H1 (cell line): Measurements from ENCODE around the gene SMARCA2. TPM values are rescaled to one million over a fixed set of nuclear protein-coding genes. Genes with fewer than 3 reads are reported as not detected.

ENCODE experiments used
- BACH1 ChIP-seq: IDR thresholded peaks from 2 replicates; pipeline ENCODE4 v1.6.1; 2012; ENCODE audit warnings: low read length, improper control_type of control experiment
- GTF2F1 ChIP-seq: IDR thresholded peaks from 2 replicates; pipeline ENCODE4 v1.6.1; 2012; ENCODE audit warnings: low read depth, low read length, improper control_type of control experiment, borderline replicate concordance
- KDM5A ChIP-seq: fragments of 200-600 bp; IDR thresholded peaks from 2 replicates; pipeline ENCODE4 v1.7.1; 2012; ENCODE audit warnings: mild to moderate bottlenecking, low read length, inconsistent platforms, mixed read lengths
- NRF1 ChIP-seq: IDR thresholded peaks from 2 replicates; pipeline ENCODE4 v1.6.1; 2011; ENCODE audit warnings: mild to moderate bottlenecking, low read depth, low read length, improper control_type of control experiment
- polyA plus RNA-seq, 7 experiments: library from polyadenylated mRNA; depleted of rRNA in 3 of 7; stranded (reverse) in 5 of 7; unstranded in 2 of 7; fragments of >200 nt in 5 of 7; fragments of 200-250 nt in 2 of 7; gene quantifications; 1 replicate in 5 of 7; 2 replicates in 1 of 7; 4 replicates in 1 of 7; pipeline versions ENCODE4 v1.2.1 to v1.2.3, GENCODE V29; 2011 to 2013; ENCODE audit warnings: missing spikeins in 2 of 7, mixed read lengths in 2 of 7
- total RNA-seq: library from RNA; stranded (reverse); fragmentation: NEBNext Ultra II Directional; extraction: Animal tissue kit (Norgen Biotek cat#: 25700); gene quantifications from 2 replicates; pipeline ENCODE4 v1.2.1, GENCODE V29; 2021
- TF ChIP-seq, protein P1 (sequence below): fragments of 300-600 bp; sonication (generic); IDR thresholded peaks from 2 replicates; pipeline ENCODE4 v1.7.1; 2012; ENCODE audit warnings: low read length, moderate library complexity, mild to moderate bottlenecking, inconsistent platforms; ENCODE audit not compliant: insufficient replicate concordance

The SMARCA2 gene
- total and polyA plus RNA-seq, 2 of the 8 experiments (the other 6 are each of a cell fraction or from before 2014, with no cell fraction given) = 6.3 to 21.7 TPM

DNA sequence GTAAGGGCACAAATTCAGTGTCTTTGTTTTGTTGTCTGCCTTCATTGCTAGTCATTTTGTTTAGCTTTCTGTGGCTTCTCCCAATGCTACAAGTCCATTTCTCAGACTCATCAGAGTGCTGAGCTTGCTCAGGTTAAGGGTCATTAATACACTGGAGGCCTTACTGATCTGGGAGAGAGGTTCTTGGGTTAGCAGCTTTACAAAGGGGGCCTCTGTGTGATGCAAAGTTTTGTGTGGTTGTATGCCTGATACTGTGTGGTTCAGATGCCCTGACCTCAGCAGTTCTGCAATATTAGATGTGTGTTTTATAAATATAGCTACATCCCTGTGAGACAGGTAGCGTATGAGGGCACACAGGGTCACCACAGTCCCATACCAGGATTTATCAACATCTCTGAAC, 34.8 kb upstream of the SMARCA2 start (continued):
- TF ChIP-seq, protein P1, sequence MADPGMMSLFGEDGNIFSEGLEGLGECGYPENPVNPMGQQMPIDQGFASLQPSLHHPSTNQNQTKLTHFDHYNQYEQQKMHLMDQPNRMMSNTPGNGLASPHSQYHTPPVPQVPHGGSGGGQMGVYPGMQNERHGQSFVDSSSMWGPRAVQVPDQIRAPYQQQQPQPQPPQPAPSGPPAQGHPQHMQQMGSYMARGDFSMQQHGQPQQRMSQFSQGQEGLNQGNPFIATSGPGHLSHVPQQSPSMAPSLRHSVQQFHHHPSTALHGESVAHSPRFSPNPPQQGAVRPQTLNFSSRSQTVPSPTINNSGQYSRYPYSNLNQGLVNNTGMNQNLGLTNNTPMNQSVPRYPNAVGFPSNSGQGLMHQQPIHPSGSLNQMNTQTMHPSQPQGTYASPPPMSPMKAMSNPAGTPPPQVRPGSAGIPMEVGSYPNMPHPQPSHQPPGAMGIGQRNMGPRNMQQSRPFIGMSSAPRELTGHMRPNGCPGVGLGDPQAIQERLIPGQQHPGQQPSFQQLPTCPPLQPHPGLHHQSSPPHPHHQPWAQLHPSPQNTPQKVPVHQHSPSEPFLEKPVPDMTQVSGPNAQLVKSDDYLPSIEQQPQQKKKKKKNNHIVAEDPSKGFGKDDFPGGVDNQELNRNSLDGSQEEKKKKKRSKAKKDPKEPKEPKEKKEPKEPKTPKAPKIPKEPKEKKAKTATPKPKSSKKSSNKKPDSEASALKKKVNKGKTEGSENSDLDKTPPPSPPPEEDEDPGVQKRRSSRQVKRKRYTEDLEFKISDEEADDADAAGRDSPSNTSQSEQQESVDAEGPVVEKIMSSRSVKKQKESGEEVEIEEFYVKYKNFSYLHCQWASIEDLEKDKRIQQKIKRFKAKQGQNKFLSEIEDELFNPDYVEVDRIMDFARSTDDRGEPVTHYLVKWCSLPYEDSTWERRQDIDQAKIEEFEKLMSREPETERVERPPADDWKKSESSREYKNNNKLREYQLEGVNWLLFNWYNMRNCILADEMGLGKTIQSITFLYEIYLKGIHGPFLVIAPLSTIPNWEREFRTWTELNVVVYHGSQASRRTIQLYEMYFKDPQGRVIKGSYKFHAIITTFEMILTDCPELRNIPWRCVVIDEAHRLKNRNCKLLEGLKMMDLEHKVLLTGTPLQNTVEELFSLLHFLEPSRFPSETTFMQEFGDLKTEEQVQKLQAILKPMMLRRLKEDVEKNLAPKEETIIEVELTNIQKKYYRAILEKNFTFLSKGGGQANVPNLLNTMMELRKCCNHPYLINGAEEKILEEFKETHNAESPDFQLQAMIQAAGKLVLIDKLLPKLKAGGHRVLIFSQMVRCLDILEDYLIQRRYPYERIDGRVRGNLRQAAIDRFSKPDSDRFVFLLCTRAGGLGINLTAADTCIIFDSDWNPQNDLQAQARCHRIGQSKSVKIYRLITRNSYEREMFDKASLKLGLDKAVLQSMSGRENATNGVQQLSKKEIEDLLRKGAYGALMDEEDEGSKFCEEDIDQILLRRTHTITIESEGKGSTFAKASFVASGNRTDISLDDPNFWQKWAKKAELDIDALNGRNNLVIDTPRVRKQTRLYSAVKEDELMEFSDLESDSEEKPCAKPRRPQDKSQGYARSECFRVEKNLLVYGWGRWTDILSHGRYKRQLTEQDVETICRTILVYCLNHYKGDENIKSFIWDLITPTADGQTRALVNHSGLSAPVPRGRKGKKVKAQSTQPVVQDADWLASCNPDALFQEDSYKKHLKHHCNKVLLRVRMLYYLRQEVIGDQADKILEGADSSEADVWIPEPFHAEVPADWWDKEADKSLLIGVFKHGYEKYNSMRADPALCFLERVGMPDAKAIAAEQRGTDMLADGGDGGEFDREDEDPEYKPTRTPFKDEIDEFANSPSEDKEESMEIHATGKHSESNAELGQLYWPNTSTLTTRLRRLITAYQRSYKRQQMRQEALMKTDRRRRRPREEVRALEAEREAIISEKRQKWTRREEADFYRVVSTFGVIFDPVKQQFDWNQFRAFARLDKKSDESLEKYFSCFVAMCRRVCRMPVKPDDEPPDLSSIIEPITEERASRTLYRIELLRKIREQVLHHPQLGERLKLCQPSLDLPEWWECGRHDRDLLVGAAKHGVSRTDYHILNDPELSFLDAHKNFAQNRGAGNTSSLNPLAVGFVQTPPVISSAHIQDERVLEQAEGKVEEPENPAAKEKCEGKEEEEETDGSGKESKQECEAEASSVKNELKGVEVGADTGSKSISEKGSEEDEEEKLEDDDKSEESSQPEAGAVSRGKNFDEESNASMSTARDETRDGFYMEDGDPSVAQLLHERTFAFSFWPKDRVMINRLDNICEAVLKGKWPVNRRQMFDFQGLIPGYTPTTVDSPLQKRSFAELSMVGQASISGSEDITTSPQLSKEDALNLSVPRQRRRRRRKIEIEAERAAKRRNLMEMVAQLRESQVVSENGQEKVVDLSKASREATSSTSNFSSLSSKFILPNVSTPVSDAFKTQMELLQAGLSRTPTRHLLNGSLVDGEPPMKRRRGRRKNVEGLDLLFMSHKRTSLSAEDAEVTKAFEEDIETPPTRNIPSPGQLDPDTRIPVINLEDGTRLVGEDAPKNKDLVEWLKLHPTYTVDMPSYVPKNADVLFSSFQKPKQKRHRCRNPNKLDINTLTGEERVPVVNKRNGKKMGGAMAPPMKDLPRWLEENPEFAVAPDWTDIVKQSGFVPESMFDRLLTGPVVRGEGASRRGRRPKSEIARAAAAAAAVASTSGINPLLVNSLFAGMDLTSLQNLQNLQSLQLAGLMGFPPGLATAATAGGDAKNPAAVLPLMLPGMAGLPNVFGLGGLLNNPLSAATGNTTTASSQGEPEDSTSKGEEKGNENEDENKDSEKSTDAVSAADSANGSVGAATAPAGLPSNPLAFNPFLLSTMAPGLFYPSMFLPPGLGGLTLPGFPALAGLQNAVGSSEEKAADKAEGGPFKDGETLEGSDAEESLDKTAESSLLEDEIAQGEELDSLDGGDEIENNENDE = no peak
- no peak for TF ChIP-seq KDM5A
- TF ChIP-seq BACH1 = no peak
- TF ChIP-seq NRF1 = no peak
- no peak for TF ChIP-seq GTF2F1
